ENCODE results near the gene GPRIN2. TPM values are rescaled to one million over a fixed set of nuclear protein-coding genes. Genes with fewer than 3 reads are reported as not detected.
A peak's percentile ranks its signal among the peaks of the same experiment; 100 is the strongest.

GPRIN2 gene
- total RNA-seq, 1 experiment from 2014 or later, result 10.5 TPM

GRCh38 chr10:46550076-46550790 is 6.2 kb downstream of the GPRIN2 start:
- no peak overlapping the region for H3K9ac ChIP-seq (ENCODE audit: extremely low read depth, insufficient read length, low read length)
- H3K4me1 ChIP-seq (ENCODE audit: insufficient read depth, low read length), result peaks cover 1% of the 10 kb centered on the region; the same call in 1 of the 2 replicates
- H3K27ac ChIP-seq (ENCODE audit: insufficient read length, low read depth, low read length), result no peak overlapping the region
- H4K91ac ChIP-seq (ENCODE audit: insufficient read length, low read depth, low read length), result no peak overlapping the region
- no peak overlapping the region for H2BK15ac ChIP-seq (ENCODE audit: low read depth, low read length)
- no peaks in the 10 kb centered on the region for H3K9me3 ChIP-seq (ENCODE audit: control insufficient read depth, low read depth, low read length)
- no peak for TF ChIP-seq CTCF (conservative IDR thresholded peaks at IDR 0.05)
- H4K20me1 ChIP-seq (ENCODE audit: control insufficient read depth, insufficient read depth, insufficient read length), result no peaks in the 10 kb centered on the region
- H3K23ac ChIP-seq (ENCODE audit: insufficient read length, low read depth, low read length), result no peak overlapping the region
- no peak overlapping the region for H3K27ac Mint-ChIP-seq
- H3K4me1 Mint-ChIP-seq, result peaks cover 2 to 8% of the 10 kb centered on the region in 2 experiments; a peak in 3 of 4 replicates
- H3K27me3 Mint-ChIP-seq (ENCODE audit: low read depth), result no peaks in the 10 kb centered on the region
- no peak overlapping the region for H4K8ac ChIP-seq (replicated peaks; ENCODE audit: insufficient read length, low read depth, low read length)
- no CpG with 5 or more reads among the region's 20 CpGs for WGBS (ENCODE audit: extremely low coverage, insufficient read length, low lambda C conversion rate)
- no peak overlapping the region for H3K4ac ChIP-seq (ENCODE audit: low read depth, low read length)
- no peak overlapping the region for H3K4me3 Mint-ChIP-seq
- H3K4me2 ChIP-seq (ENCODE audit: insufficient read depth, insufficient read length, low read length), result no peak overlapping the region
- H2BK20ac ChIP-seq (ENCODE audit: low read depth, low read length, poor library complexity, severe bottlenecking), result no peak overlapping the region
- no peak overlapping the region for H3K18ac ChIP-seq (ENCODE audit: insufficient read length, low read depth, low read length)
- DNase-seq, result peak; percentile 34
- no peaks in the 10 kb centered on the region for H3K79me1 ChIP-seq (ENCODE audit: insufficient read depth, low read depth, low read length, poor library complexity, severe bottlenecking)
- H3K14ac ChIP-seq (ENCODE audit: insufficient read depth, low read length), result no peak overlapping the region
- H3K56ac ChIP-seq (ENCODE audit: insufficient read length, low read depth, low read length), result no peak overlapping the region
- no peak overlapping the region for H3T11ph ChIP-seq (ENCODE audit: low read length)
- H2BK12ac ChIP-seq (ENCODE audit: insufficient read length, low read depth, low read length), result no peak overlapping the region
- peaks cover 1% of the 10 kb centered on the region for H3K23me2 ChIP-seq (ENCODE audit: insufficient read length, low read depth, low read length, poor library complexity, severe bottlenecking)
- H2AK5ac ChIP-seq (ENCODE audit: insufficient read length, low read length), result no peak overlapping the region
- no peak overlapping the region for H2AFZ ChIP-seq (ENCODE audit: low read length)
- H3K79me2 ChIP-seq (ENCODE audit: insufficient read depth, low read length), result no peaks in the 10 kb centered on the region
- H2BK5ac ChIP-seq (ENCODE audit: insufficient read length, low read length), result no peak overlapping the region
- H4K5ac ChIP-seq (ENCODE audit: insufficient read length, low read depth, low read length), result no peak overlapping the region
- peaks cover 0 to 3% (median 0%) of the 10 kb centered on the region in 3 experiments; a peak in 1 of 7 replicates for H3K36me3 Mint-ChIP-seq (ENCODE audit: insufficient read depth in 1 of 3, low read depth in 3 of 3)
- no peak overlapping the region for H2BK120ac ChIP-seq (ENCODE audit: low read depth, low read length, poor library complexity, severe bottlenecking)
- H3K9me3 Mint-ChIP-seq, result no peaks in the 10 kb centered on the region
- no peaks in the 10 kb centered on the region for H3K27me3 ChIP-seq (ENCODE audit: insufficient read depth, low read length)

Measured in H9 (cell line).